GM19455 (cell line): ENCODE data around the gene PCNX1.
"Not testable (repeated sequence)": the region's sequence is repeated elsewhere in the genome, so short reads cannot be mapped to it uniquely, and the experiment has no call there.

Experiments
- ATAC-seq: cut with Tn5 transposase; IDR thresholded peaks from one replicate; pipeline ENCODE4 v1.9.1; 2021; ENCODE audit not compliant: unreplicated experiment

PCNX1 gene

DNA sequence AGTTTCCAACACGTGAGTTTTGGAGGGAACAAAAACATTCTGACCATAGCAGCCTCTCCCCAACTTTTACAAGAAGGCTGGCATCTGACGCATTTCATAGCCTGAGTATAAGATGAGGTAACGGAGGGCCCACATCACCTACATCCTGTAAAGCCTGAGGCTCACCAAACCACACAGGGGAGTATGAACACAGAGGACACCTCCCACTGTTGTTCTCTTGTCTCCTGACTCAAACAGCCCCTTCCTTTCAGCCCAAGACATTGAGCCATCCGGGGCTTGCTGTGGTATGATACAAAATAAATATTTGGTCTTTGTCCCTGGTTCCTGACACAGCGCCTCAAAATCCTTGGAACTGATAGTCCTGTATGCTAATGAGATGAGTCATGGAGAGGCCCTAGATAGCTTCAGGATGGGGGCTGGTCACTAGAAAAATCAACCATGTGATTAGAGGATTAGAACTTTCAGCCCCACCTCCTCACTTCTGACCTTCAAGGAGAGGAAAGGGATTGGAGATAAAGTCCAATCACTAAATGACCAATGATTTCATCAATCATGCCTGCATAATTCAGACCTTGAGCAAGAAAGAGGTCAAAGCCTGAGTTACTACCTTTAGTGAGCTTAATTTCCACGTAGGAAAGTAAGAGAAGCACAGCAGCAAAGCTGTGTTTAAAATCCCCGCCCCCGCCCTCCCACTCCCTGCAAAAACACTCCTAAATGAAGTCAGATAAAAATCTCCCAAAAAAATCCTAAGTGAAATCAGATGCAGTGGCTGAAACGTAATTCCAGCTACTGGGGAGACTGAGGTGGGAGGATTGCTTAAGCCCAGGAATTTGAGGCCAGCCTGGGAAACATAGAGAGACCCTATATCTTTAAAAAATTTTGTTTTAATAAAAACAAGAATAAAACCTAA is 236.4 kb downstream of the PCNX1 start:
- ATAC-seq, result no peak

DNA sequence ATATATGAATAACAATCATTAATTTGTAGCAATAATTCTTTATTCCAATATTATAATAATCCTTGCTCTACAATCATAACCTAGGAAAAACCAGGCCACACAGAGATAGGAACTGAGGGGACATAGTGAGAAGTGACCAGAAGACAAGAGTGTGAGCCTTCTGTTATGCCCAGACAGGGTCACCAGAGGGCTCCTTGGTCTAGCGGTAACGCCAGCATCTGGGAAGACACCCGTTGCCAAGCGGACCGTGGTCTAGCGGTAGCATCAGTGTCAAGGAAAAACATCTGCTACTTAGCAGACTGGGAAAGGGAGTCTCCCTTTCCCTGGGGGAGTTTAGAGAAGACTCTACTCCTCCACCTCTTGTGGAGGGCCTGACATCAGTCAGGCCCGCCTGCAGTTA is 240.1 kb downstream of the PCNX1 start:
- not testable (repeated sequence) for ATAC-seq

GRCh38 chr14:71148627-71149026 is 241.4 kb downstream of the PCNX1 start:
- ATAC-seq, result no peak

GRCh38 chr14:71150737-71151136 is 243.5 kb downstream of the PCNX1 start:
- no peak for ATAC-seq

DNA sequence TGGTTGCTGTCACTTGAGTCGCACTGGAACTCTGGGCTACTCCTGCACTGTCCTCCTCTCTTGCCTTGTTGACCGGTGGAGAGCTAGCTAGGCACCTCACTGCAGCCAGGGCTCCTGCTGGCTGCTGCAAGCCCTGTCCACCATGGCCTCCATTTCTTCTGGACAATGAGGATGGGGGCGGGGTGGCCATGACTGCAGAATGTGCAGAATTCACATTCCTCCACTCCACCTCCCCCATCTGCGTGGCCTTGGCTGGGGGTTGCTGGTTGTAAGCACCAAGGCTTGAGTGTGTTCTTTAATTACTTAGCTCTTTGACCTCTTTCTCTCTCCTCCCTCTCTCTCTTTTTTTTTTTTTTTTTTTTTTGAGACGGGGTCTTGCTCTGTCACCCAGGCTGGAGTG is 248.5 kb downstream of the PCNX1 start:
- ATAC-seq, result no peak

DNA sequence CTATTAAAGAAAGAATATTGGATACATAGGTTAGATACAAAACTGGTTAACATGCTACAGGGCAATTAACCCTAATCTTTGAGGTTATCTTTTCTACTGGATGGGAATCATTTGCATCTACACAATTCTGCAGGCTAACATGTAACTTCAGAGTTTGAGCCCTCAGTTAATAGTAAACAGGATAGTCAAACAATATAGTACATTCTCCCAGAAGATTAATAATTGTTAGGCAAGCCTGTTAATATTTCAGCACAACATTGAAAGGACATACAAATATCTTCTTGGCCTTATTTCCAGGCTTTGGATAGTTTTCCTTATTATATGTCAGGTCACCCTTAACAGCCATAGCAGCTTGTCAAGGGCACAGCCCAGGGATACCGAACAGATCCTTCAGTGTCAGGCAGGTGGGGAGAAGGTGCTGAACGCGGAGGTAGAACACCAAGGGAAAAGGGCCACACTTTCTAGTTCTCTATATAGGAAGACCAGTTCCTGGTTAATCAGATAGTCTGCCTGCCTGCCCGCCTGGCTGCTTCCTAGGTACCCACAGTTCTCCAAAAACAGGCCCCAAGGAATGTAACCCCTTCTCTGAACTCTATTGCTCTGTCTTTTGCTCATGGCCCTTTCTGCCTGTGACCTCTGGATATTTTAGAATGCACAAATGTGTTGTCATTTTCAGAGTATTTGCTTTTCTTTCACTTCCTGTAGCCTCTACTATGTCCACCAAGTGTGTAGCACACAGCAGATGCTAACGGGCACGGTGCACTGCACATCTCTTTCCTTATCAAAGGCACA is 256.0 kb downstream of the PCNX1 start:
- ATAC-seq, result no peak

GRCh38 chr14:71163842-71164629 is 256.8 kb downstream of the PCNX1 start:
- ATAC-seq, result no peak
